GM13977 (cell line): Measurements from ENCODE around the gene LIPN.

Source experiments
- DNase-seq: peaks from one replicate; pipeline ENCODE4 v3.0.0; 2012; ENCODE audit warnings: low spot score
- CTCF ChIP-seq: IDR thresholded peaks from 2 replicates; pipeline ENCODE4 v1.5.1; 2012; ENCODE audit warnings: mild to moderate bottlenecking, control low read depth; ENCODE audit not compliant: insufficient read depth; ENCODE audit errors: extremely low read depth, missing control alignments
- in situ Hi-C: fragments of 300-500 bp; cut with MboI; formaldehyde crosslinking; loops from one replicate; pipeline ENCODE4 v1.12.0; 2022; ENCODE audit warnings: low sequenced_read_pairs, low pct_unique_long_range_greater_than_20kb, mixed read lengths, inconsistent platforms; ENCODE audit not compliant: unreplicated experiment

The LIPN gene

GRCh38 chr10:88828310-88828709, 68.5 kb downstream of the LIPN start:
- no peak for TF ChIP-seq CTCF
- in situ Hi-C loops: no loop called here
- DNase-seq: no peak
